ENCODE measurements around the gene KAZALD1. TPM values are rescaled to one million over a fixed set of nuclear protein-coding genes. Genes with fewer than 3 reads are reported as not detected.

KAZALD1 gene
- total and polyA plus RNA-seq, 7 donors, result 1.5 to 10.7 (median 3.1) TPM

- Histone ChIP-seq H3K9me3 (no peaks in the 10 kb centered on the region), H3K27ac (no peak overlapping the region), H3K36me3 (ENCODE audit: insufficient read depth in 1 of 2, low read depth in 1 of 2) (no peaks in the 10 kb centered on the region), H3K4me1 (peaks cover 9% of the 10 kb centered on the region), H3K27me3 (ENCODE audit: insufficient read depth in 3 of 3, low read length in 2 of 3) (peaks cover 0 to 16% (median 4%) of the 10 kb centered on the region in 3 donors), H3K4me3 (no peak overlapping the region)
- no peak for ATAC-seq
- 89 to 100% (median 92%) methylated on average over 1 of the region's 1 CpG for WGBS, 3 donors
- DNase-seq, result no peak
- TF ChIP-seq, protein P1, sequence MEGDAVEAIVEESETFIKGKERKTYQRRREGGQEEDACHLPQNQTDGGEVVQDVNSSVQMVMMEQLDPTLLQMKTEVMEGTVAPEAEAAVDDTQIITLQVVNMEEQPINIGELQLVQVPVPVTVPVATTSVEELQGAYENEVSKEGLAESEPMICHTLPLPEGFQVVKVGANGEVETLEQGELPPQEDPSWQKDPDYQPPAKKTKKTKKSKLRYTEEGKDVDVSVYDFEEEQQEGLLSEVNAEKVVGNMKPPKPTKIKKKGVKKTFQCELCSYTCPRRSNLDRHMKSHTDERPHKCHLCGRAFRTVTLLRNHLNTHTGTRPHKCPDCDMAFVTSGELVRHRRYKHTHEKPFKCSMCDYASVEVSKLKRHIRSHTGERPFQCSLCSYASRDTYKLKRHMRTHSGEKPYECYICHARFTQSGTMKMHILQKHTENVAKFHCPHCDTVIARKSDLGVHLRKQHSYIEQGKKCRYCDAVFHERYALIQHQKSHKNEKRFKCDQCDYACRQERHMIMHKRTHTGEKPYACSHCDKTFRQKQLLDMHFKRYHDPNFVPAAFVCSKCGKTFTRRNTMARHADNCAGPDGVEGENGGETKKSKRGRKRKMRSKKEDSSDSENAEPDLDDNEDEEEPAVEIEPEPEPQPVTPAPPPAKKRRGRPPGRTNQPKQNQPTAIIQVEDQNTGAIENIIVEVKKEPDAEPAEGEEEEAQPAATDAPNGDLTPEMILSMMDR (IDR thresholded peaks at IDR 0.05), result no peak
- intact Hi-C loops (cut with DNase I), result no loop called here
Measured at GRCh38 chr10:101054351-101054750, 7.4 kb upstream of the KAZALD1 start.

DNA sequence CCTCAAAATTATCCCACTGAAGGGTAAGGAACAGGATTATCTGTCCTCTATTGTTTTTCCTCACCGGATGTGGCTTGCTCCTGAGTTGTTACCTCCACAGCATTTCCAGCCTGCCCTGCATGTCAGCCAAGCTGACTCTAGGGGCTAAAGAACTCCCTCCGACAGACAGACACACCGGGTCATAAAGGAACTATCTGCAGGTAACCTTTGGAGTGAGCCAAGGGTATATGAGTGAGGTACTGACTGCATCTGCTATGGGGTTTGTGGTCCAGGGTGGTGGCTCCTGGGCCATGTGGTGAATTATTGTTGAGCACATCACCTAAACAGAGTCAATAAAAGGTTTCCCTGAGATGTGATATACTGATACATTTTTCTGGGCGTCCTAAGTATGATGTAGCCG is 6.9 kb upstream of the KAZALD1 start:
- no peak overlapping the region for H3K27ac ChIP-seq
- H3K9me3 ChIP-seq, result no peaks in the 10 kb centered on the region
- DNase-seq (no peak), ATAC-seq (no peak)
- no peak overlapping the region for H3K4me3 ChIP-seq
- H3K36me3 ChIP-seq (ENCODE audit: insufficient read depth in 1 of 2, low read depth in 1 of 2), result no peaks in the 10 kb centered on the region
- TF ChIP-seq, protein P1 (IDR thresholded peaks at IDR 0.05), result no peak
- peaks cover 0 to 11% (median 3%) of the 10 kb centered on the region in 3 donors for H3K27me3 ChIP-seq (ENCODE audit: insufficient read depth in 3 of 3, low read length in 2 of 3)
- intact Hi-C loops (cut with DNase I), result no loop called here
- peaks cover 12% of the 10 kb centered on the region for H3K4me1 ChIP-seq
- 88 to 93% (median 91%) methylated on average over 5 of the region's 5 CpGs for WGBS, 3 donors

DNA sequence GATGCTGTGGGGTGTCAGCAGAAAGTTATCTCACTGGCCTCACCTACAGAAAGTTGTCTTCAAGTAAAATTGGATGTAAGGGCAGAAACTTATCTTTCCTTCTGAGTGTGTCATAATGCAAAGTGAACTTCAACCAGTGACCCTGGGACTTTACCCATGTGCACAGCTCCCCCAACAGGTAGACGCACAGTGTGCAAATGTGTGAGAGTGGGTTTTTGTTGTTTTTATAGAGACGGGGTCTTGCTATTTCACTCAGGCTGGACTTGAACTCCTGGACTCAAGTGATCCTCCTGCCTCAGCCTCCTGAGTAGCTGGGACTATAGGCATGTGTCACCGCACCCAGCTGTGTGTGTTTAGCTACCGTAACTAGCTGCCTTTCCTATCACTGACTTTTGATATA is 6.4 kb upstream of the KAZALD1 start:
- 77 to 90% (median 86%) methylated on average over 4 of the region's 4 CpGs for whole genome bisulfite sequencing, 3 donors
- ATAC-seq, result no peak
- TF ChIP-seq, protein P1 (IDR thresholded peaks at IDR 0.05), result no peak

GRCh38 chr10:101056365-101057151 is 5.2 kb upstream of the KAZALD1 start:
- H3K4me3 ChIP-seq, result no peak overlapping the region
- no peak overlapping the region for H3K27ac ChIP-seq
- ATAC-seq (no peak), DNase-seq (no peak)
- no peaks in the 10 kb centered on the region for H3K36me3 ChIP-seq (ENCODE audit: insufficient read depth in 1 of 2, low read depth in 1 of 2)
- no peaks in the 10 kb centered on the region for H3K9me3 ChIP-seq
- WGBS, 3 donors, result 94 to 98% (median 95%) methylated on average over 4 of the region's 4 CpGs
- H3K27me3 ChIP-seq (ENCODE audit: insufficient read depth in 3 of 3, low read length in 2 of 3), result no peaks in the 10 kb centered on the region
- intact Hi-C loops (cut with DNase I), result no loop called here
- TF ChIP-seq, protein P1 (IDR thresholded peaks at IDR 0.05), result no peak
- peaks cover 8% of the 10 kb centered on the region for H3K4me1 ChIP-seq

More for the DNA sequence above, 6.4 kb upstream of the KAZALD1 start:
- no peaks in the 10 kb centered on the region for H3K9me3 ChIP-seq
- no peak for DNase-seq
- H3K4me3 ChIP-seq, result no peak overlapping the region
- no peaks in the 10 kb centered on the region for H3K36me3 ChIP-seq (ENCODE audit: insufficient read depth in 1 of 2, low read depth in 1 of 2)
- intact Hi-C loops (cut with DNase I), result no loop called here
- no peak overlapping the region for H3K27ac ChIP-seq
- H3K4me1 ChIP-seq, result peaks cover 13% of the 10 kb centered on the region
- peaks cover 0 to 6% (median 0%) of the 10 kb centered on the region in 3 donors for H3K27me3 ChIP-seq (ENCODE audit: insufficient read depth in 3 of 3, low read length in 2 of 3)

Measured in psoas muscle (tissue), 8 donors.